Measurements from ENCODE around the gene RYR1. TPM values are rescaled to one million over a fixed set of nuclear protein-coding genes. Genes with fewer than 3 reads are reported as not detected.

RYR1 gene
- total RNA-seq, 1 experiment from 2014 or later = 4.1 TPM

- BruUV-seq (replicated peaks) = no TSS peak
- ATAC-seq = peak; percentile 27
- CTCF ChIA-PET = interaction anchor here (0.7 to 4.0 kb wide), 7 partner anchors 14 to 542 kb away, joined by 3 to 49 read pairs (median 5); partner anchors contain the start of genes CATSPERG, FAM98C, MRPS12 and PSMD8
Measured at GRCh38 chr19:38388349-38389100, 45.0 kb upstream of the RYR1 start, which contains the start of gene SPRED3. Gene SPRED3 (plus strand): TSS chr19:38388697. CDS start chr19:38390303, 1,606 bp downstream.

More at GRCh38 chr19:38388349-38389100, 45.0 kb upstream of the RYR1 start, which contains the start of gene SPRED3:
- POLR2A ChIA-PET = interaction anchor here (0.6 to 2.3 kb wide), 7 partner anchors 11 to 1797 kb away, joined by 3 to 44 read pairs (median 6); partner anchors contain the start of genes CATSPERG, FAM98C, PSMD8 and SPINT2
- H3K4me1 ChIP-seq (ENCODE audit: control insufficient read depth in 1 of 2, insufficient read depth in 2 of 2, low read length in 2 of 2) = peaks cover 11 to 52% of the 10 kb centered on the region in 2 experiments
- no peak within 1 kb of the TSS for H2AFZ ChIP-seq (ENCODE audit: low read depth, low read length, poor library complexity, severe bottlenecking)
- RAD21 ChIA-PET (ENCODE audit: low non-redundant PET in 1 of 2, low total read pairs in 2 of 2, uncharacterized antibody in 2 of 2, unreplicated experiment in 2 of 2) = interaction anchor here (0.9 to 3.2 kb wide), 5 partner anchors 14 to 145 kb away, joined by 3 to 11 read pairs (median 5); partner anchors contain the start of genes FAM98C (in 2 of the 2), PSMD8 (in 1 of the 2) and SPINT2 (in 1 of the 2)
- H3K36me3 ChIP-seq (ENCODE audit: control insufficient read depth in 1 of 2, insufficient read depth in 2 of 2, low read length in 2 of 2) = peaks cover 3 to 5% of the 10 kb centered on the region in 2 experiments; a peak in 1 of 4 replicates
- H3K79me2 ChIP-seq (ENCODE audit: insufficient read depth, low read length) = peaks cover 5% of the 10 kb centered on the region; the same call in 1 of the 2 replicates
- DNase-seq (ENCODE audit: low read depth, low spot score) = no peak
- peak within 1 kb of the TSS; percentile 63 for H3K27ac ChIP-seq (ENCODE audit: low read depth, low read length)
- peak within 1 kb of the TSS; percentile 64 to 68 for H3K4me3 ChIP-seq (replicated peaks in 1 of 2; ENCODE audit: low read depth in 1 of 2, low read length in 2 of 2)
- TF ChIP-seq, protein P1, sequence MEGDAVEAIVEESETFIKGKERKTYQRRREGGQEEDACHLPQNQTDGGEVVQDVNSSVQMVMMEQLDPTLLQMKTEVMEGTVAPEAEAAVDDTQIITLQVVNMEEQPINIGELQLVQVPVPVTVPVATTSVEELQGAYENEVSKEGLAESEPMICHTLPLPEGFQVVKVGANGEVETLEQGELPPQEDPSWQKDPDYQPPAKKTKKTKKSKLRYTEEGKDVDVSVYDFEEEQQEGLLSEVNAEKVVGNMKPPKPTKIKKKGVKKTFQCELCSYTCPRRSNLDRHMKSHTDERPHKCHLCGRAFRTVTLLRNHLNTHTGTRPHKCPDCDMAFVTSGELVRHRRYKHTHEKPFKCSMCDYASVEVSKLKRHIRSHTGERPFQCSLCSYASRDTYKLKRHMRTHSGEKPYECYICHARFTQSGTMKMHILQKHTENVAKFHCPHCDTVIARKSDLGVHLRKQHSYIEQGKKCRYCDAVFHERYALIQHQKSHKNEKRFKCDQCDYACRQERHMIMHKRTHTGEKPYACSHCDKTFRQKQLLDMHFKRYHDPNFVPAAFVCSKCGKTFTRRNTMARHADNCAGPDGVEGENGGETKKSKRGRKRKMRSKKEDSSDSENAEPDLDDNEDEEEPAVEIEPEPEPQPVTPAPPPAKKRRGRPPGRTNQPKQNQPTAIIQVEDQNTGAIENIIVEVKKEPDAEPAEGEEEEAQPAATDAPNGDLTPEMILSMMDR (IDR thresholded peaks at IDR 0.05 in 2 of 3, conservative IDR thresholded peaks at IDR 0.05 in 1 of 3; ENCODE audit: borderline replicate concordance in 1 of 3, insufficient read depth in 1 of 3, low read depth in 2 of 3, low read length in 2 of 3) = no peak
- peak; percentile 17 for TF ChIP-seq YY1 (IDR thresholded peaks at IDR 0.05; ENCODE audit: extremely low read depth, insufficient replicate concordance, low read depth, low read length)
- H3K9ac ChIP-seq (ENCODE audit: low read length) = peak within 1 kb of the TSS; percentile 58
- H3K27me3 ChIP-seq (ENCODE audit: insufficient read depth, low read length) = no peaks in the 10 kb centered on the region
- no peaks in the 10 kb centered on the region for H4K20me1 ChIP-seq (ENCODE audit: insufficient read depth)
- no peaks in the 10 kb centered on the region for H3K9me2 ChIP-seq (ENCODE audit: insufficient read depth)
- H3K4me2 ChIP-seq (ENCODE audit: low read length) = peak within 1 kb of the TSS; percentile 93
- intact Hi-C loops (cut with micrococcal nuclease) = no loop called here
- no peaks in the 10 kb centered on the region for H3K9me3 ChIP-seq (ENCODE audit: control insufficient read depth in 1 of 2, insufficient read depth in 1 of 2, low read depth in 1 of 2, low read length in 2 of 2)

Data from HCT116 (cell line).